Measurements from ENCODE around the gene ITPRID2.

The ITPRID2 gene

GRCh38 chr2:181878448-181878847 is 13.1 kb upstream of the ITPRID2 start:
- TF ChIP-seq, protein P1, sequence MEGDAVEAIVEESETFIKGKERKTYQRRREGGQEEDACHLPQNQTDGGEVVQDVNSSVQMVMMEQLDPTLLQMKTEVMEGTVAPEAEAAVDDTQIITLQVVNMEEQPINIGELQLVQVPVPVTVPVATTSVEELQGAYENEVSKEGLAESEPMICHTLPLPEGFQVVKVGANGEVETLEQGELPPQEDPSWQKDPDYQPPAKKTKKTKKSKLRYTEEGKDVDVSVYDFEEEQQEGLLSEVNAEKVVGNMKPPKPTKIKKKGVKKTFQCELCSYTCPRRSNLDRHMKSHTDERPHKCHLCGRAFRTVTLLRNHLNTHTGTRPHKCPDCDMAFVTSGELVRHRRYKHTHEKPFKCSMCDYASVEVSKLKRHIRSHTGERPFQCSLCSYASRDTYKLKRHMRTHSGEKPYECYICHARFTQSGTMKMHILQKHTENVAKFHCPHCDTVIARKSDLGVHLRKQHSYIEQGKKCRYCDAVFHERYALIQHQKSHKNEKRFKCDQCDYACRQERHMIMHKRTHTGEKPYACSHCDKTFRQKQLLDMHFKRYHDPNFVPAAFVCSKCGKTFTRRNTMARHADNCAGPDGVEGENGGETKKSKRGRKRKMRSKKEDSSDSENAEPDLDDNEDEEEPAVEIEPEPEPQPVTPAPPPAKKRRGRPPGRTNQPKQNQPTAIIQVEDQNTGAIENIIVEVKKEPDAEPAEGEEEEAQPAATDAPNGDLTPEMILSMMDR (conservative IDR thresholded peaks at IDR 0.05; ENCODE audit: control insufficient read depth, insufficient read depth, low read depth, low read length) = no peak
- no peak overlapping the region for H3K4me3 ChIP-seq (ENCODE audit: control insufficient read depth, low read depth, low read length)

GRCh38 chr2:181879295-181879694 is 12.2 kb upstream of the ITPRID2 start:
- H3K4me3 ChIP-seq (ENCODE audit: control insufficient read depth, low read depth, low read length) = no peak overlapping the region
- TF ChIP-seq, protein P1 (conservative IDR thresholded peaks at IDR 0.05; ENCODE audit: control insufficient read depth, insufficient read depth, low read depth, low read length) = no peak
- DNase-seq (ENCODE audit: low read depth) = no peak

More at GRCh38 chr2:181878448-181878847, 13.1 kb upstream of the ITPRID2 start:
- DNase-seq (ENCODE audit: low read depth) = no peak

- no peak overlapping the region for H3K4me3 ChIP-seq (ENCODE audit: control insufficient read depth, low read depth, low read length)
- TF ChIP-seq, protein P1 (conservative IDR thresholded peaks at IDR 0.05; ENCODE audit: control insufficient read depth, insufficient read depth, low read depth, low read length) = no peak
- DNase-seq (ENCODE audit: low read depth) = no peak
These were observed 9.1 kb upstream of the ITPRID2 start for GRCh38 chr2:181882246-181883020.

- TF ChIP-seq, protein P1 (conservative IDR thresholded peaks at IDR 0.05; ENCODE audit: control insufficient read depth, insufficient read depth, low read depth, low read length) = no peak
- H3K4me3 ChIP-seq (ENCODE audit: control insufficient read depth, low read depth, low read length) = no peak overlapping the region
- no peak for DNase-seq (ENCODE audit: low read depth)
These were observed 6.9 kb upstream of the ITPRID2 start for GRCh38 chr2:181884601-181885000.

DNA sequence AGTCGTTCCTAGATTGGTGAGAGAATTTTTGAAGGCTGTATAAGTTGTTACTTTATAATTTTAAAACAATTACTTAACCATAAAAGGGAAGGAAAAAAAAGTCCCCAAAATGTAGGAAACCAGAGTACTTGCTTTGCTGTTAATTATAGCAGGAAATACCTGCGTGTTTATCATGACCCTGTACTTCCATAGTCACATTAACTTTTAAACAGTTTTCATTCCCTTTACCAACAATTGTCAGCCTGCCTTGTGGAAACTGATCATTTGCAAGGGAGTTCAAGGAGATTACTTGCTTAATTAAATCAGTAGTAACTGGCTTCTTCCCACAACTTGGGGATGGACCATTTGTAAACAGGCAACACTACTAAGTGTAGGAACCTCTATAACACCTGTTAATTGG is 6.4 kb upstream of the ITPRID2 start:
- DNase-seq (ENCODE audit: low read depth) = no peak
- TF ChIP-seq, protein P1 (conservative IDR thresholded peaks at IDR 0.05; ENCODE audit: control insufficient read depth, insufficient read depth, low read depth, low read length) = no peak
- H3K4me3 ChIP-seq (ENCODE audit: control insufficient read depth, low read depth, low read length) = no peak overlapping the region

DNA sequence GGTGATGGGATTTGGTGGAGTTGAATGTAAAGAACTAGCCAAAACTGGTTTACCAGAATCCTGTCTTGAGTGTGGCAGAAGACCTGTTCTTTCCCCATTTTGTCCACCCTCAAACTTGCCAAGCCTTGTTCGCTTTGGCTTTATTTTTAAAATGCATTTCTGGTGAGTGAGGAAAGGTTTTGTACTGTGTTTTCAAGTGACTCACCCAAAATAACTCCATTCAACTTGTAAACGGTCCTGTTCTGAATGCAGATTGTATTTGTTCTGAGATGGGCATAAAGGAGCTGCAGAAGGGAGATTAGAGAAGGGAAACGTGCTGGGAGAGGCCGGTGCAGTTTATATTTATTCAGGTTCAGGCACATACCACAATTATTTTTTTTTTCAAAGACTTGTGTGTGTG is 5.3 kb upstream of the ITPRID2 start:
- no peak for DNase-seq (ENCODE audit: low read depth)
- TF ChIP-seq, protein P1 (conservative IDR thresholded peaks at IDR 0.05; ENCODE audit: control insufficient read depth, insufficient read depth, low read depth, low read length) = no peak
- H3K4me3 ChIP-seq (ENCODE audit: control insufficient read depth, low read depth, low read length) = no peak overlapping the region
